Keratinocyte (primary cell): ENCODE measurements around the gene SMYD1. TPM values are rescaled to one million over a fixed set of nuclear protein-coding genes. Genes with fewer than 3 reads are reported as not detected.

Experiments
- DNase-seq: peaks from one replicate; pipeline ENCODE4 v3.0.0-alpha.2; 2011; ENCODE audit warnings: low read depth, missing footprints, low spot score
- FAIRE-seq: peaks from 2 replicates; lab custom pipeline; 2011; peaks lifted over from hg19 to GRCh38; lab: Jason Lieb, UNC
- H2AFZ ChIP-seq: 2 replicates; pipeline ENCODE4 v1.6.0; 2012; ENCODE audit warnings: low read length, control low read depth, inconsistent platforms; ENCODE audit not compliant: control insufficient read depth
- H3K27ac ChIP-seq: 2 replicates; pipeline ENCODE4 v1.5.1; 2011; ENCODE audit warnings: low read length; ENCODE audit not compliant: control insufficient read depth, insufficient read depth
- H3K27me3 ChIP-seq: 3 replicates; pipeline ENCODE4 v1.6.0; 2011; ENCODE audit warnings: low read length; ENCODE audit not compliant: control insufficient read depth, insufficient read depth; ENCODE audit errors: extremely low read depth
- H3K36me3 ChIP-seq, 2 experiments: 2 replicates in 1 of 2; 3 replicates in 1 of 2; pipeline ENCODE4 v1.5.1; 2011; ENCODE audit warnings: low read length in 2 of 2, mild to moderate bottlenecking in 1 of 2; ENCODE audit not compliant: control insufficient read depth in 2 of 2, insufficient read depth in 2 of 2; ENCODE audit errors: extremely low read depth in 1 of 2
- H3K4me1 ChIP-seq: 3 replicates; pipeline ENCODE4 v1.5.1; 2011; ENCODE audit warnings: low read length; ENCODE audit not compliant: control insufficient read depth, insufficient read depth; ENCODE audit errors: extremely low read depth
- H3K4me2 ChIP-seq: 3 replicates; pipeline ENCODE4 v1.6.0; 2011; ENCODE audit warnings: low read depth, low read length; ENCODE audit not compliant: control insufficient read depth, insufficient read depth; ENCODE audit errors: extremely low read depth
- H3K4me3 ChIP-seq, 3 experiments: fragments of 200-600 bp in 1 of 3; sonication (generic) in 1 of 3; 2 replicates in 2 of 3; 3 replicates in 1 of 3; pipeline ENCODE4 v1.5.1; 2011 to 2016; ENCODE audit warnings: low read length in 3 of 3, mild to moderate bottlenecking in 3 of 3, control low read depth in 2 of 3, inconsistent platforms in 1 of 3, low read depth in 1 of 3, mixed read lengths in 1 of 3, mixed run types in 1 of 3, moderate library complexity in 1 of 3; ENCODE audit not compliant: control insufficient read depth in 2 of 3, insufficient read depth in 2 of 3; ENCODE audit errors: extremely low read depth in 1 of 3
- H3K79me2 ChIP-seq: 2 replicates; pipeline ENCODE4 v1.6.0; 2012; ENCODE audit warnings: low read length; ENCODE audit not compliant: control insufficient read depth, insufficient read depth
- H3K9ac ChIP-seq: 3 replicates; pipeline ENCODE4 v1.6.0; 2011; ENCODE audit warnings: low read length; ENCODE audit not compliant: control insufficient read depth, insufficient read depth; ENCODE audit errors: extremely low read depth
- H3K9me1 ChIP-seq: 3 replicates; pipeline ENCODE4 v1.6.0; 2011; ENCODE audit warnings: low read length; ENCODE audit not compliant: control insufficient read depth, insufficient read depth; ENCODE audit errors: extremely low read depth
- H3K9me3 ChIP-seq: 2 replicates; pipeline ENCODE4 v1.5.1; 2012; ENCODE audit warnings: low read depth, low read length; ENCODE audit not compliant: control insufficient read depth
- H4K20me1 ChIP-seq: 3 replicates; pipeline ENCODE4 v1.6.0; 2011; ENCODE audit warnings: low read length; ENCODE audit not compliant: control insufficient read depth, insufficient read depth; ENCODE audit errors: extremely low read depth
- EZH2 ChIP-seq: IDR thresholded peaks from one replicate; pipeline ENCODE4 v1.6.1; 2012; ENCODE audit warnings: inconsistent platforms, mild to moderate bottlenecking, low read length, moderate library complexity
- dilution Hi-C: fragments of 300-500 bp; cut with MboI; formaldehyde crosslinking; loops from one replicate; pipeline ENCODE4 v1.7.0; 2020; ENCODE audit warnings: low sequenced_read_pairs; ENCODE audit not compliant: extremely low pct_ligation_motif_present
- polyA plus RNA-seq, 5 experiments: library from polyadenylated mRNA; depleted of rRNA in 3 of 5; stranded (reverse) in 3 of 5; stranded (forward) in 1 of 5; unstranded in 1 of 5; fragments of >200 nt; gene quantifications; 1 replicate in 1 of 5; 2 replicates in 3 of 5; 3 replicates in 1 of 5; pipeline versions ENCODE4 v1.2.1 to v1.2.3, GENCODE V29; 2011 to 2012; ENCODE audit warnings: missing spikeins in 2 of 5, low read depth in 1 of 5, low replicate concordance in 1 of 5
- TF ChIP-seq, protein P1 (sequence below), 3 experiments: IDR thresholded peaks in 1 of 3; conservative IDR thresholded peaks in 1 of 3; optimal IDR thresholded peaks in 1 of 3; 2 replicates in 2 of 3; 3 replicates in 1 of 3; pipeline versions ENCODE3 to v1.5.1; 2011; ENCODE audit warnings: low read length in 3 of 3, mild to moderate bottlenecking in 3 of 3, moderate library complexity in 2 of 3, control low read depth in 1 of 3, inconsistent platforms in 1 of 3; ENCODE audit not compliant: insufficient read depth in 2 of 3; ENCODE audit errors: extremely low read depth in 1 of 3

Gene SMYD1
- polyA plus RNA-seq, 1 donor (not counting 4 experiments of a cell fraction or from before 2014, with no cell fraction given): not detected

- Histone ChIP-seq H3K36me3 (no peaks in the 10 kb centered on the region), H3K9ac (no peak overlapping the region), H3K79me2 (no peaks in the 10 kb centered on the region), H3K9me3 (no peaks in the 10 kb centered on the region), H3K4me1 (no peaks in the 10 kb centered on the region), H3K4me3 (no peak overlapping the region), H4K20me1 (no peaks in the 10 kb centered on the region), H3K27me3 (no peaks in the 10 kb centered on the region), H3K27ac (no peak overlapping the region), H2AFZ (no peak overlapping the region), H3K4me2 (no peak overlapping the region), H3K9me1 (no peaks in the 10 kb centered on the region)
- DNase-seq (no peak), FAIRE-seq (no peak)
- TF ChIP-seq EZH2: no peak
- TF ChIP-seq, protein P1, sequence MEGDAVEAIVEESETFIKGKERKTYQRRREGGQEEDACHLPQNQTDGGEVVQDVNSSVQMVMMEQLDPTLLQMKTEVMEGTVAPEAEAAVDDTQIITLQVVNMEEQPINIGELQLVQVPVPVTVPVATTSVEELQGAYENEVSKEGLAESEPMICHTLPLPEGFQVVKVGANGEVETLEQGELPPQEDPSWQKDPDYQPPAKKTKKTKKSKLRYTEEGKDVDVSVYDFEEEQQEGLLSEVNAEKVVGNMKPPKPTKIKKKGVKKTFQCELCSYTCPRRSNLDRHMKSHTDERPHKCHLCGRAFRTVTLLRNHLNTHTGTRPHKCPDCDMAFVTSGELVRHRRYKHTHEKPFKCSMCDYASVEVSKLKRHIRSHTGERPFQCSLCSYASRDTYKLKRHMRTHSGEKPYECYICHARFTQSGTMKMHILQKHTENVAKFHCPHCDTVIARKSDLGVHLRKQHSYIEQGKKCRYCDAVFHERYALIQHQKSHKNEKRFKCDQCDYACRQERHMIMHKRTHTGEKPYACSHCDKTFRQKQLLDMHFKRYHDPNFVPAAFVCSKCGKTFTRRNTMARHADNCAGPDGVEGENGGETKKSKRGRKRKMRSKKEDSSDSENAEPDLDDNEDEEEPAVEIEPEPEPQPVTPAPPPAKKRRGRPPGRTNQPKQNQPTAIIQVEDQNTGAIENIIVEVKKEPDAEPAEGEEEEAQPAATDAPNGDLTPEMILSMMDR (optimal IDR thresholded peaks at IDR 0.05 in 1 of 3, IDR thresholded peaks at IDR 0.05 in 1 of 3, conservative IDR thresholded peaks at IDR 0.05 in 1 of 3; ENCODE audit: extremely low read depth in 1 of 3, insufficient read depth in 2 of 3, low read length in 3 of 3): no peak
- dilution Hi-C loops: no loop called here
Measured at GRCh38 chr2:88087073-88087472, 19.4 kb downstream of the SMYD1 start.

DNA sequence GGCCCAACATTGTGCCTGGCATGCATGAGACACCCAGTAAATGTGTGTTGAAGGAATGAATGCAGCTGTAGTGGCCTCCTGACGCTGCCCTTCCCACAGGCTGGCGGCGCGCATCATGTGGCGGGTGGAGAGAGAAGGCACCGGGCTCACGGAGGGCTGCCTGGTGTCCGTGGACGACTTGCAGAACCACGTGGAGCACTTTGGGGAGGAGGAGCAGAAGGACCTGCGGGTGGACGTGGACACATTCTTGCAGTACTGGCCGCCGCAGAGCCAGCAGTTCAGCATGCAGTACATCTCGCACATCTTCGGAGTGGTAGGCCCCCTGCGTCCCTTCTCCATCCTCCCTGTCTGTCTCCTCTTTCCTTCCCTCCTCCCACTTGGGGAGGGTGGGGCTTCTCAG is 20.1 kb downstream of the SMYD1 start:
- no peak overlapping the region for H3K27ac ChIP-seq
- no peak overlapping the region for H3K4me3 ChIP-seq
- no peaks in the 10 kb centered on the region for H3K27me3 ChIP-seq
- H2AFZ ChIP-seq: no peak overlapping the region
- no peaks in the 10 kb centered on the region for H3K4me1 ChIP-seq
- H3K9me3 ChIP-seq: no peaks in the 10 kb centered on the region
- H3K9me1 ChIP-seq: no peaks in the 10 kb centered on the region
- no peak overlapping the region for H3K9ac ChIP-seq
- DNase-seq: no peak
- FAIRE-seq: no peak
- dilution Hi-C loops: no loop called here
- no peak for TF ChIP-seq EZH2
- TF ChIP-seq, protein P1 (optimal IDR thresholded peaks at IDR 0.05 in 1 of 3, IDR thresholded peaks at IDR 0.05 in 1 of 3, conservative IDR thresholded peaks at IDR 0.05 in 1 of 3; ENCODE audit: extremely low read depth in 1 of 3, insufficient read depth in 2 of 3, low read length in 3 of 3): no peak
- no peak overlapping the region for H3K4me2 ChIP-seq
- no peaks in the 10 kb centered on the region for H3K79me2 ChIP-seq
- H3K36me3 ChIP-seq: no peaks in the 10 kb centered on the region
- H4K20me1 ChIP-seq: no peaks in the 10 kb centered on the region
